Mammary epithelial cell (primary cell): ENCODE measurements around the gene KLF16.

Experiments
- EZH2 ChIP-seq: IDR thresholded peaks from 2 replicates; pipeline ENCODE4 v1.6.1; 2012; ENCODE audit warnings: low read length, inconsistent platforms, borderline replicate concordance
- TF ChIP-seq, protein P1 (sequence below), 2 donors: IDR thresholded peaks in 1 of 2; conservative IDR thresholded peaks in 1 of 2; 2 replicates each; pipeline ENCODE4 v1.5.1; 2011 to 2012; ENCODE audit warnings: inconsistent platforms in 2 of 2, low read length in 2 of 2, mild to moderate bottlenecking in 2 of 2, control low read depth in 1 of 2, low read depth in 1 of 2; ENCODE audit not compliant: insufficient read depth in 1 of 2; ENCODE audit errors: extremely low read depth in 1 of 2

DNA sequence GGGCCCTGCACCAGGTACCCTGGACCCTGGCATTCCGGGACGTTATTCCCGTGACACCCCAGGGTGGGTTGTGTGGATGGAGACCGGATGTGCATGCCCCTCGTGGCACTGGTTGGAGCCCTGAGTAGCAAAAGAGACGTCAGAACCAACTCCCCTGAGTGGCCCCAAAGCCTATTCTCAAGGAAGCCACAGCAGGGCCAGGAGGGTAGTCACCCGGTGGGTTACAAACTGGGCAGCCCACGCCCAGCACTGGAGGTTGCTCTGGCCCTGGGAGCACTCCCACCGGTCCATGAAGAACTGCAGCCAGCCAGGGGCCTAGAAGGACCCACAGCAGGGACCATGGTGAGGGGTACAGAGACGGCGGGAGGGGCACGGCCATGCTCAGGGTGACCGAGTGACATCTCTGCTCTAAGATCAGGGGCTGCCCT is 7.5 kb downstream of the KLF16 start:
- TF ChIP-seq, protein P1, sequence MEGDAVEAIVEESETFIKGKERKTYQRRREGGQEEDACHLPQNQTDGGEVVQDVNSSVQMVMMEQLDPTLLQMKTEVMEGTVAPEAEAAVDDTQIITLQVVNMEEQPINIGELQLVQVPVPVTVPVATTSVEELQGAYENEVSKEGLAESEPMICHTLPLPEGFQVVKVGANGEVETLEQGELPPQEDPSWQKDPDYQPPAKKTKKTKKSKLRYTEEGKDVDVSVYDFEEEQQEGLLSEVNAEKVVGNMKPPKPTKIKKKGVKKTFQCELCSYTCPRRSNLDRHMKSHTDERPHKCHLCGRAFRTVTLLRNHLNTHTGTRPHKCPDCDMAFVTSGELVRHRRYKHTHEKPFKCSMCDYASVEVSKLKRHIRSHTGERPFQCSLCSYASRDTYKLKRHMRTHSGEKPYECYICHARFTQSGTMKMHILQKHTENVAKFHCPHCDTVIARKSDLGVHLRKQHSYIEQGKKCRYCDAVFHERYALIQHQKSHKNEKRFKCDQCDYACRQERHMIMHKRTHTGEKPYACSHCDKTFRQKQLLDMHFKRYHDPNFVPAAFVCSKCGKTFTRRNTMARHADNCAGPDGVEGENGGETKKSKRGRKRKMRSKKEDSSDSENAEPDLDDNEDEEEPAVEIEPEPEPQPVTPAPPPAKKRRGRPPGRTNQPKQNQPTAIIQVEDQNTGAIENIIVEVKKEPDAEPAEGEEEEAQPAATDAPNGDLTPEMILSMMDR (conservative IDR thresholded peaks at IDR 0.05 in 1 of 2, IDR thresholded peaks at IDR 0.05 in 1 of 2; ENCODE audit: extremely low read depth in 1 of 2, insufficient read depth in 1 of 2, low read depth in 1 of 2, low read length in 2 of 2) = no peak
- no peak for TF ChIP-seq EZH2
